GM08714 (cell line): ENCODE data around the gene DGLUCY.
"Not testable (repeated sequence)": the region's sequence is repeated elsewhere in the genome, so short reads cannot be mapped to it uniquely, and the experiment has no call there.

Source experiments
- H3K4me3 ChIP-seq: fragments of 200-500 bp; sonication (Bioruptor generic); 2 replicates; pipeline ENCODE4 v1.5.1; 2014; ENCODE audit warnings: mild to moderate bottlenecking, low read length, inconsistent platforms
- ZNF274 ChIP-seq: IDR thresholded peaks from 2 replicates; pipeline ENCODE4 v1.6.1; 2012; ENCODE audit warnings: mild to moderate bottlenecking, low read depth, low read length

Gene DGLUCY

DNA sequence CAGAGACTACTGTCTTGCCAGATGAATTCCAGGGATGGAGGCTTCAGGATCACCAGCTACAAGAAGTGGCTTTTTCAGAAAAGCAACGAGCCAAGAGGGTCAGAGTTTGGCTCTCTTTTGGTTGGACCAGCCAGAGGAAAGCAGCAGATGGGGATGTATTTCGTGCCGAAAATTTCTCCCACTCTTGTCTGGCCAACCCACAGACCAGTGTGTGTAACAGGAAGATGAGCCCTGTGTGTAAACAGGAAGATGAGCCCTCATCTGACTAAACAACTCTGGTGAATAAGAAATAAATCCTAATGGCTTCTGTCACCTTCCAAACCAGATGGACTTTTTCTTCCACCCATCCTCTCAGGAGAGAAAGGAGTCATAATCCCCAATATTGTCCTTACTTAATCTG, 117.6 kb downstream of the DGLUCY start:
- no peak for TF ChIP-seq ZNF274
- H3K4me3 ChIP-seq: no peak overlapping the region

DNA sequence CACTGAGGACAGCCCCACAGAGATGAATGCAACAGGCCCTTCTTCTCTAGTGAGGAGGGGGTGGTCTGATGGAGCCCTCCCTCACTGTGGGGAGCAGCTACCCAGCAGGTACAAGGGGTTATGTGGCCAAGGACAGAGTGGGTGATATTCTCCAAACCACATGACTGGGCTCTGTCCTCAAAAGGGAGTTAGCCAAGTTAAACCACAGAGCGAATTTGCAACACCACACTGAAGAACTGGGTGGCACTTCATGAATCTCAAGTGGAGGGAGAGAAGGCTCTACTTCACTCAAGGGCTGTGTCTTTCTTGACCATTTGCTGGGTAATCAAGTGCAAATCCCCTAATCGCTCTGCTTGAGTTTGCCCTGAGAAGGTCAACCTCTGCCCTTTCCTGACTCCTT, 118.2 kb downstream of the DGLUCY start:
- TF ChIP-seq ZNF274: no peak
- H3K4me3 ChIP-seq: no peak overlapping the region

DNA sequence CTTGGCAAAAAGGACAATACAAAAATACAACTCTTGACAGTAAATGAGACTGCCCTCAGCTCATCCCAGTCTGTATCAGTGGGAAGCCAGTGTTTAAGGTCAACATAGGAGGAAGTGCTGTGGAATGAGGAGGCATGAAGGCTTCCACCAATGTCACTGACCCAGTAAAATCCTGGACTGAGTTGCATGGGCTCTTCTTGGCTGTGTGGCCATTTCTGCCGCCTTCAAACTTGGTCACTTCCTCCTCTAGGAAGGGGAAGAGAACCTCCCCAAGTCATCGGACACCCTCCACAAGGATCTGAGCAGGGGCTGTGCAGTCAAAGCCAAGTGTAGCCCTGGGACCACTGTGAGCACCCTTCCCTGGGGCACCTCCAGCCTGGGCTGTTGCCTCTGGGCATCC, 118.7 kb downstream of the DGLUCY start:
- no peak overlapping the region for H3K4me3 ChIP-seq
- no peak for TF ChIP-seq ZNF274

DNA sequence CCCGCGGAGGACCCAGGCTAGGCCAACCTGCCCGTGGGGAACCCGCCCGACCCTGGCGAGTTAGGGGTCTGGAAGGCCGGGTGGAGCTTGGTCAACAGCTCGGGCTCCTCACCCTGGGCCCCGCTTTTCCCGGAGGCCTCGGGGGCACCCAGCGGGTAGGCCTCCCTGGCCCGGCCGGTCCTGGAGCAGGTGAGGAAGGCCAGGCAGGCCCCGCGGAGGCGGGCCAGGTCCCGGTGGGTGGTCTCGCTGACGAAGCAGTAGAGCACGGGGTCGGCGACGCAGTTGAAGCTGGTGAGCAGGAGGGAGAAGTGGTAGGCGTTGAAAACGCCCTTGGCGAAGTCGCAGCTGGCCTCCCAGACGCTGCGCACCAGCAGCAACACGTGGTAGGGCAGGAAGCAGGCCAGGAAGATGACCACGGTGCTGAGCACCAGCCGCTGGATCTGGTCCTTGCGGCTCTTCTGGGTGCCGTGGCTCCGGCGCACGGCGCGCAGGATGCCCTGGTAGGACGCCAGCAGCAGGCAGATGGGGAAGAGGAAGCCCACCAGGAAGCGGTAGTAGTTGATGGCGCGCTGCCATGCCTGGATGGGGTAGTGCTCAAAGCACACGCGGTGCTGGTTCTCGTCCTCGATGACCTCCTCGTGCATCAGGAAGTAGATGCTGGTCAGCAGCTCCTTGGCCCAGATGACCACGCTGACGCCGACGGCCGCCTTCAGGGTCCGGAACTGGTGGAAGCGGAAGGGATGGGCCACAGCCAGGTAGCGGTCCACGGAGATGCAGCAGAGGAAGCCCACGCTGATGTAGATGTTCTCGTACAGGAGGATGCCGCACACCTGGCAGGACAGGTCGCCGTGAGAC, 120.3 kb downstream of the DGLUCY start:
- H3K4me3 ChIP-seq: no peak overlapping the region
- no peak for TF ChIP-seq ZNF274

DNA sequence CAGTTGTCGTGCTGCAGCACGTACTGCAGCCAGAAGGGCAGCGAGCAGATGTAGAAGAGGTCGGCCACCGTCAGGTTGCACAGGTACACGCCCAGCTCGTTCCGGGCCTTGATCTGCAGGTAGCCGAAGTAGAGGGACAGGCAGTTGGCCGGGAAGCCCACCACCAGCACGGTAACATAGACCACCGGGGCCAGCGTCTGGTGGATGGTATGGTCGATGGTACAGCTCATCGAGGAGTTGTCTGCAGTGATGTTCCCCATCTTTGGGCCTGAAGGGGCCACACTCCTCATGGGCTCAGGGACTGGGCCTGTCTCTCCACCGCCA, 120.9 kb downstream of the DGLUCY start:
- H3K4me3 ChIP-seq: no peak overlapping the region
- no peak for TF ChIP-seq ZNF274

DNA sequence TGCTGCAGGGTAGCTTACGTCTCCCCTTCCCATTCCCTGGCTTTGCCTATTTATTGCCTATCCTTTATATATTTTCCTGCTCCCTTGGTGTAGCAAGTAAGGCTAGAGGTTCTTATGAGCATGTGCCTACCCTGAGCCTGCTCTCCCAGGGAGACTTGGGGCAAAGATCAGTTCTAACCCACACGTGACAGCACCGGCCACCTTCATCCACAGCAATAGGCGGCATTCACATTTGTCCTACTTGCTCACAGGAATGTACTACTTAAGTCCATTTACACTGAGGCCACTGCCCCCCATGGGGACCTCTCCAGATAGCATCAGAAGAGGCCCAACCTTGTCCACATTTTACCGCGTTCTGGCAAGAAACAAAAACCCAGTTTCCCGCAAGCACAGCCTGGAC, 122.0 kb downstream of the DGLUCY start:
- H3K4me3 ChIP-seq: no peak overlapping the region
- no peak for TF ChIP-seq ZNF274

DNA sequence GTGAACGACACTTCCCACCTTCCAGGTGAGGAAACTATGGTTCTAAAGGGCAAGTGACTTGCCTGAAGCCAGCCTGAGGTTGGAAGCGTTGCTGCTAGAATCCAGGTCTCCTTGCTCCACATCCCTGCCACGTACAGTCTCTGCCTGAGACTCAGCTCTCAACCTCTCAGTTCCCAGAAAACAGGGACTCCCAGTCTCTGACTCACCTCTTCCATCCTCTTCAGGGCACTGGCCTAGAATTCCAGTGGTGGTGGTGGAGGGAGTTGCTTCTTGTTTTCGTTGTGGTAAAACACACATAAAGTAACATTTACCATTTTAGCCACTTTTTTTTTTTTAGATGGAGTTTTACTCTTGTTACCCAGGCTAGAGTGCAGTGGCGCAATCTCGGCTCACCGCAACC, 123.3 kb downstream of the DGLUCY start:
- TF ChIP-seq ZNF274: no peak
- H3K4me3 ChIP-seq: no peak overlapping the region

DNA sequence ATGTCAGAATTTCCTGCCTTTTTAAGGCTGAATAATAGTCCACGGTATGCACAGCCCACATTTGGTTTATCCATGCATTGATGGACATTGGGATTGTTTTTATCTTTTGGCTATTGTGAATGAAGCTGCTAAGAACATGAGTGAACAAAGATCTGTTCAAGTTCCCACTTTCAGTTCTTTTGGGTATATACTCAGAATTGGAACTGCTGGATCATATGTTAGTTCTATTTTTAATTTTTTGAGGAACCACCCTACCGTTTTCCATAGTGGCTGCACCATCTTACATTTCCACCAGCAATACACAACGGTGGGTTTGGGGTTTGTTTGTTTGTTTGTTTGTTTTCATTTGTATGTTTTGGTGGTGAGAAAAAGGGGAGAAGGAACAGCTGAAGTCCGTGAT, 124.2 kb downstream of the DGLUCY start:
- H3K4me3 ChIP-seq: no peak overlapping the region
- TF ChIP-seq ZNF274: no peak

DNA sequence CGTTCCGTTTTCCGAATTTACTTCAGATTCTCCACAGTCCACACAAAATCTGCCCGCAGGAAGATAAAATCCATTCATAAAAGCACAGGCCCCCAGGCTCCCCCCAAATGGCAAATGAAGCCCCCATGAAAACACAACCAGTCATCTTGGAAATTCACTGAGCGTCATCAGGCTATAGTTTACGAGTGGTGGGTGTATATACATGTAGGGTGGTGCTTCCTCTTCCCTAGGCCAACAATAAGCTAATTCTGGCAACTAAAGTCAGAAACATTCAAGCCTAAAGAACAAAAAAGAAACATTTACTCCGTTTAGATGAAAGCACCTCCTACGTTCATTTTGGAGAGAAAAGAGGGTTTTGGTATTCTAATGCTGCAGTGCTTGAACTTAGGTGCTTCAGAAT, 124.8 kb downstream of the DGLUCY start:
- TF ChIP-seq ZNF274: no peak
- H3K4me3 ChIP-seq: no peak overlapping the region

DNA sequence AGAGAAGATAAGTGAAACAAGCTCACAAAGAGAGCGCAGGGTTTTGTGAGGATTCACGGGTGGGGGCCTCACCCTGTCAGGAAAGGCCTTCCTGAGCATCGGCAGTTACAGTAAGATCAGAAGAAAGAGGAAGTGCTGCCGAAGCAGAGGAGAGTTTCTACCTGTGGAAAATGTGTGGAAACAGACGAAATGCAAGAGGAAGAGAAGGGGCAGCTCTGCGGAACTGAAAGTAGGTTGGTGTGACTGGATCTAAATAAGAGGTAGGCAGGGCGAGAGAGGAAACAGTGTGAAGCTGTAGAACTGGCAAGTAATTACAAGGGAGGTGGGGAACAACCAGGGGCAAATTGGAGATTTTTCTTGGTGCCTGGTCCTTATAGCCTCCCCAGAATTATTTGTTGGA, 128.0 kb downstream of the DGLUCY start:
- peak overlapping the region; percentile 72; the same call in 1 of the 2 replicates for H3K4me3 ChIP-seq
- TF ChIP-seq ZNF274: no peak

DNA sequence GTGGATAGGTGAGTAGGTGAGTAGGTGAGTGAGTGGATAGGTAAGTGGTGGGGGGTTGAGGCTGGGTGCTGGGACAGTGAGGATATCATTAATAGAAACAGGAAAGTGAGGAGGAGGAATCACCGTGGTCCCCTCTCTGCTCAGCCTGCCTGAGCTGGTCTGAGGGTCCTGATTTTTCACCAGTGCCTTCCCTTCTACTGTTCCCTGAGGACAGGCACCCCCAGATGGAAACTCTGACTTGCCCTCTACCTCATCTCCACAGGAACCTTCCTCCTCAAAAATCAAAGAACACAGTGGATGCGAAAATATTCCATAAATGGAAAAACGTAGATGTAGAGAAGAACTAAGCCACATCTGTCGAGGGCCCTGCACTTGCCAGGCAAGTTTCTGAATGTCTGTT, 128.8 kb downstream of the DGLUCY start:
- H3K4me3 ChIP-seq: peak overlapping the region; percentile 21; the same call in 1 of the 2 replicates
- TF ChIP-seq ZNF274: no peak

DNA sequence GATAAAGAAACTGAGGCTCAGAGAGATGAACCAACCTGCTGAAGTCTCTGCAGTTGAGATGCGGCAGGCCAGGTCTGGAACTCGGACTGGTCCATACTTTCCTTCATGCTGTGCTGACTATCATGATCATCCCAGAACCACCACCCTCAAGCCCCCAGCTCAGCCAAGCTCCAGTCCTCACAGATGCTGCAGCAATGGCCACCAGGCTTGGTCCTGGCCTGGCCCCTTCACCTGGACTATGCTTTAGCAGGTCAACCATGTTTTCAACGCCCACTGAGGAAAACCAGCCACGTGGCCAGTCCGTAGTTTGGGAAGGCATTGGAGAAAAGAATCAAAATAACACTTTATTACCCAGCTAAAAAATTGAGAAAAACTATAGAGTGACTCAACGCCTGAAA, 129.2 kb downstream of the DGLUCY start:
- no peak for TF ChIP-seq ZNF274

DNA sequence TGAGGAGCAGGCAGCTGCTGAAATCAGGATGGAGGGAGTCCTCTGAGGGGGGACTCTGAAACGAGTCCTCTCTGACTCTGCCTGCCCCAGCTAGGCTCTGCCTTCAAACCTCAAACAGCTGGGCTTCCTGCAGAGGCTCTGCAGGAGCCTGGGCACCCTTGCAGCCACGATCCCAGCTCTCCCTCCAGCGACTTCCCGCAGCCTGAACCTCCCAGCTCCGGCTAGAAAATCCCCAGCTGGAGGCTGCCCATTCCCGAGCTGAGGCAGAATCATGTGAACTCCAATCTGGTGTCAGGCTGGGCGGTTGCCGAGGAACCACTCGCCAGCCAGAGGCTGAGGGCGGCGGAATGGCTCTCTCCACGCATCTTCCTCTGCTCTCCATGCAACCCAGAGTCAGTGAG, 130.6 kb downstream of the DGLUCY start, which contains the start of gene GPR68:
Gene GPR68, minus strand, starts transcription at position 204 of the 401 bp plus-strand sequence. CDS start 9,654 bp downstream, outside the sequence.
- no peak for TF ChIP-seq ZNF274
- peak within 1 kb of the TSS; percentile 21; the same call in 1 of the 2 replicates for H3K4me3 ChIP-seq

More for the DNA sequence above, 129.2 kb downstream of the DGLUCY start:
- peak overlapping the region; percentile 21; the same call in 1 of the 2 replicates for H3K4me3 ChIP-seq

DNA sequence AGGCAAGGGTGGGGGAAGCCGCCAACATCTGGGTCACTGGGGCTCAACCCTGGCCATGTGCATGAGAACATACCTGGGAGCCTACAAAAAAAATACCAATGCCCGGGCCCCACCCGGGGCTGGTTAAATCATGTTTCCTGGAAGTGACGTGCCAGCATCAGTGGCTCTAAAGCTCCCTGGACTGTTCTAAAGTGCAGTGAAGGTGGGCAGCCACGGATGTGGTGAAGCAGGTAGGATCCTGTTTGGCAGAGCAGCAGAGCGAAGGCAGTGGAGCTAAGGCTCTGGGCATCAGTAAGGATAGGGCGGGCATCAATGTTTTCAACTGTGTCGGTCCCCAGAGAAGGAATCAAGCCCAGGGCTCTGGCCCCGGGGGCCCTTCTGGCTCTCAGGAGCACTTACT, 131.2 kb downstream of the DGLUCY start:
- H3K4me3 ChIP-seq: no peak overlapping the region
- no peak for TF ChIP-seq ZNF274

DNA sequence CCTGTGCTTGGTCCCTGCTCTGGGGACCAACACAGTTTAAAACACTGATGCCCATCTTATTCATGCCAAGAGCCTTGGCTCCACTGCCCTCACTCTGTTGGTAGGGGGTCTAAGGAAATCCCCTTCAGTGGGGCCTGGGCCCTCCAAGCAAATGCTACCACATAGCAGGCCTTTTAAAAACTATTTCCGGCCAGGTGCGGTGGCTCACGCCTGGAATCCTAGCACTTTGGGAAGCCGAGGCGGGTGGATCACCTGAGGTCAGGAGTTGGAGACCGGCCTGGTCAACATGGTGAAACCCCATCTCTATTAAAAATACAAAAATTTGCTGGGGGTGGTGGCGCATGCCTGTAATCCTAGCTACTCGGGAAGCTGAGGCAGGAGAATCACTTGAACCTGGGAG, 131.7 kb downstream of the DGLUCY start:
- H3K4me3 ChIP-seq: not testable (repeated sequence)
